Sigmoid colon (tissue), 7 donors: ENCODE results near the gene AHNAK2. TPM values are rescaled to one million over a fixed set of nuclear protein-coding genes. Genes with fewer than 3 reads are reported as not detected.
A peak's percentile ranks its signal among the peaks of the same experiment; 100 is the strongest.

Source experiments
- DNase-seq: peaks from one replicate; pipeline ENCODE4 v3.0.0-alpha.2; 2019
- H3K27ac ChIP-seq, 4 donors: fragments of 200-600 bp; sonication (generic); one replicate each; pipeline ENCODE4 v1.5.1; 2016 to 2019; ENCODE audit warnings: mild to moderate bottlenecking in 1 of 4
- H3K27me3 ChIP-seq, 3 donors: fragments of 200-600 bp; sonication (generic); one replicate each; pipeline ENCODE4 v1.5.1; 2019; ENCODE audit warnings: mild to moderate bottlenecking in 1 of 3
- H3K36me3 ChIP-seq, 4 donors: fragments of 200-600 bp; sonication (generic); one replicate each; pipeline ENCODE4 v1.5.1; 2016 to 2019
- H3K4me1 ChIP-seq, 4 donors: fragments of 200-600 bp; sonication (generic); one replicate each; pipeline ENCODE4 v1.5.1; 2017 to 2019
- H3K4me3 ChIP-seq, 4 donors: fragments of 200-600 bp; sonication (generic); one replicate each; pipeline ENCODE4 v1.5.1; 2017 to 2019; ENCODE audit warnings: mild to moderate bottlenecking in 2 of 4, moderate library complexity in 1 of 4
- H3K9me3 ChIP-seq, 4 donors: fragments of 200-600 bp in 3 of 4; sonication (generic) in 3 of 4; one replicate each; pipeline versions ENCODE4 v1.5.1 to v1.6.1; 2013 to 2019
- EP300 ChIP-seq, 4 donors: sonication (generic); formaldehyde crosslinking; IDR thresholded peaks; one replicate each; pipeline ENCODE4 v1.6.1; 2017; ENCODE audit warnings: antibody characterized with exemption in 4 of 4
- POLR2A ChIP-seq, 2 donors: fragments of 450-650 bp; IDR thresholded peaks; one replicate each; pipeline ENCODE4 v1.6.1; 2016; ENCODE audit warnings: antibody characterized with exemption in 2 of 2, mild to moderate bottlenecking in 2 of 2, moderate library complexity in 2 of 2
- POLR2AphosphoS5 ChIP-seq, 4 donors: sonication (generic); formaldehyde crosslinking; IDR thresholded peaks; one replicate each; pipeline ENCODE4 v1.6.1; 2017; ENCODE audit warnings: antibody characterized with exemption in 4 of 4
- WGBS, 2 donors: extraction: QIAGEN DNeasy Blood & Tissue Kit; methylation state at CpG; one replicate each; pipeline ENCODE4 v1.1.7; 2013; 5-methylcytosine and 5-hydroxymethylcytosine counted together
- intact Hi-C: fragments of 100-400 bp; cut with DNase I; formaldehyde crosslinking; loops from one replicate; pipeline ENCODE4 v1.15.1; 2023
- polyA plus RNA-seq, 3 donors: library from polyadenylated mRNA; stranded (reverse); fragments of 200-250 nt; gene quantifications; one replicate each; pipeline ENCODE4 v1.2.3, GENCODE V29; 2013
- total RNA-seq, 4 donors: library from RNA; depleted of rRNA; stranded (reverse); fragments of >200 nt; gene quantifications; one replicate each; pipeline ENCODE4 v1.1.0, GENCODE V29; 2016
- TF ChIP-seq, protein P1 (sequence below), 4 experiments: fragments of 450-650 bp in 3 of 4; fragments of 200-600 bp in 1 of 4; IDR thresholded peaks; one replicate each; pipeline ENCODE4 v1.5.1; 2016 to 2019; ENCODE audit warnings: antibody characterized with exemption in 4 of 4, mild to moderate bottlenecking in 3 of 4, moderate library complexity in 2 of 4
- donor health status: healthy with polysubstance abuse.
- donor health status: Bipolar disorder and iron deficiency.
- donor health status: healthy.

Gene AHNAK2
- total and polyA plus RNA-seq, 7 donors, result 0.23 to 218 (median 81.9) TPM

DNA sequence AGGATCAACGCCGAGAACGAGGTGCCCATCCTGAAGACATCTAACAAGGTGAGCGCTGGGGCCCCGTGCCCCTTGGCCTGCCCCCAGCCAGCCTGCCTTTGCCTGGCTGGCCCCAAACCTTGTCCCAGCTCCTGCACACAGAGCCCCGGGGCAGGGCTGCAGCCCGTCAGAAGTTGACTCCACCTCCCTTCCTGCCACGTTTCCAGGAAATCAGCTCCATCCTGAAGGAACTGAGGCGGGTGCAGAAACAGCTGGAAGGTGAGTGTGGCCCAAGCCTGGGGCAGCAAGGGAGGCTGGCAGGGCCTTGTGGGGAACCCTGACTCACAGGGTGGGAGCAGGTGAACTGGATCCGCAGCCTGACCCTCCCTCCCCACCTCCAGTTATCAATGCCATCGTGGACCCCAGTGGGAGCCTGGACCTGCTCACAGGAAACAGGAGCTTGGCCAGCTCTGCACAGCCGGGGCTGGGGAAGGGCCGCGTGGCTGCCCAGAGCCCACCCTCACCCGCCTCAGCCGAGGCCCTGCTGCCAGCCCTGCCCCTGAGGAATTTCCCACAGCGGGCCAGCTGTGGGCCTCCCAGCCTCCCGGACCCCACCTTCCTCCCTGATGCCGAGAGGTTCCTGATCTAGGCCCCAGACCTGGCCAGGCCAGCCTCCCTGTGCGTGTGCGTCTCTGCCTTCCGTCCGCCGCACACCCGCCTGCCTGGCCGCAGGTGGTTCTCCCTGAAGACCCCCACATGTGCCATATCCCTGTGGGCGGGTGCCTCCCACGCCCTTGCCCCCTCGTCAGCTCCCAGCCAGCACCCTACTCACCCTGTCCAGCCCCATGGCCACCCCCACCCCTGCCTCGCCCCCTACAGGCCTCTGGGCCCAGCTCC lies 83.6 kb downstream of the AHNAK2 start:
- Histone ChIP-seq H3K4me1 (peaks cover 0 to 20% (median 18%) of the 10 kb centered on the region in 4 donors), H3K4me3 (no peak overlapping the region), H3K9me3 (no peaks in the 10 kb centered on the region), H3K36me3 (peaks cover 0 to 4% (median 0%) of the 10 kb centered on the region in 4 donors), H3K27ac (no peak overlapping the region), H3K27me3 (no peaks in the 10 kb centered on the region)
- 85 to 87% methylated on average over 30 of the region's 30 CpGs for WGBS, 2 donors
- peak; percentile 59 for DNase-seq
- TF ChIP-seq POLR2AphosphoS5 (IDR thresholded peaks at IDR 0.05), result no peak
- TF ChIP-seq EP300 (IDR thresholded peaks at IDR 0.05), result no peak
- TF ChIP-seq, protein P1, sequence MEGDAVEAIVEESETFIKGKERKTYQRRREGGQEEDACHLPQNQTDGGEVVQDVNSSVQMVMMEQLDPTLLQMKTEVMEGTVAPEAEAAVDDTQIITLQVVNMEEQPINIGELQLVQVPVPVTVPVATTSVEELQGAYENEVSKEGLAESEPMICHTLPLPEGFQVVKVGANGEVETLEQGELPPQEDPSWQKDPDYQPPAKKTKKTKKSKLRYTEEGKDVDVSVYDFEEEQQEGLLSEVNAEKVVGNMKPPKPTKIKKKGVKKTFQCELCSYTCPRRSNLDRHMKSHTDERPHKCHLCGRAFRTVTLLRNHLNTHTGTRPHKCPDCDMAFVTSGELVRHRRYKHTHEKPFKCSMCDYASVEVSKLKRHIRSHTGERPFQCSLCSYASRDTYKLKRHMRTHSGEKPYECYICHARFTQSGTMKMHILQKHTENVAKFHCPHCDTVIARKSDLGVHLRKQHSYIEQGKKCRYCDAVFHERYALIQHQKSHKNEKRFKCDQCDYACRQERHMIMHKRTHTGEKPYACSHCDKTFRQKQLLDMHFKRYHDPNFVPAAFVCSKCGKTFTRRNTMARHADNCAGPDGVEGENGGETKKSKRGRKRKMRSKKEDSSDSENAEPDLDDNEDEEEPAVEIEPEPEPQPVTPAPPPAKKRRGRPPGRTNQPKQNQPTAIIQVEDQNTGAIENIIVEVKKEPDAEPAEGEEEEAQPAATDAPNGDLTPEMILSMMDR (IDR thresholded peaks at IDR 0.05), result no peak
- no peak for TF ChIP-seq POLR2A (IDR thresholded peaks at IDR 0.05)
- intact Hi-C loops, result loop anchor here (5.0 kb wide), 1 partner anchor 38 kb away; no protein-coding TSS in a partner anchor

DNA sequence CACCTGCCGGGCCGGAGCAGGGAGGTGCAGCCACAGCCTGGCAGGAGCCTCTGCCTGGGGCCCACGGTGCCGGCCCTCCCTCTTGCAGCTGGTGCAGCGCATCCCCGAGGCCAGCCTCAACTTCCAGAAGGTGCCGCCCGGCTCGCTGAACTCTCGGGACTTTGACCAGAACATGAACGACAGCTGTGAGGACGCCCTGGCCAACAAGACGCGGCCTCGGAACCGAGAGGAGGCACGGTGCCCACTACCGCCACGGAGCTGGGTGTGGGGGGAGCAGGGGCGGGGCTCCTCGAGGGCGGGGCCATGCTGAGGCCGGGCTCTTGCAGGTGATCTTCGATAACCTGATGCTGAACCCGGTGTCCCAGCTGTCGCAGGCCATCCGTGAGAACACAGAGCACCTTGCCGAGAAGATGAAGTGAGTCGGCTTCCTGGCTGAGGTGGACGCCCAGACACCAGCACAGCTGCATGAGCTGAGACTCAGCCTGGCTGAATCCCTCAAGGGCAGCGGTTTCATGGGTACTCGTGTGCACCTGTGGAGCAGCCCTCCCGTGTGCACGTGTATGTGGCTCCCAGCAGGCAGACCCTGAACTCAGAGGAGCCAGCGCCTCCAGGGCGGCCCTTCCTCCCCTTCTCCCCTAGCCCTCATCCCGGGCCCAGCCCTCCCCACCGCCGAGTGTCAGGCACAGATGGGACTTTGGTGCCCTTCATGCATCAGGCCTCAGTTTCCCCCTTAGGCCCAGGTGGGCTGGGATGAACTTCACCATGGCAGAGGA lies 84.6 kb downstream of the AHNAK2 start:
- Histone ChIP-seq H3K27ac (no peak overlapping the region), H3K27me3 (no peaks in the 10 kb centered on the region), H3K4me3 (no peak overlapping the region), H3K9me3 (no peaks in the 10 kb centered on the region), H3K36me3 (peaks cover 0 to 8% (median 0%) of the 10 kb centered on the region in 4 donors), H3K4me1 (peaks cover 0 to 20% (median 18%) of the 10 kb centered on the region in 4 donors)
- TF ChIP-seq, protein P1 (IDR thresholded peaks at IDR 0.05), result no peak
- TF ChIP-seq POLR2AphosphoS5 (IDR thresholded peaks at IDR 0.05), result no peak
- TF ChIP-seq POLR2A (IDR thresholded peaks at IDR 0.05), result no peak
- TF ChIP-seq EP300 (IDR thresholded peaks at IDR 0.05), result no peak
- 53 to 81% methylated on average over 39 of the region's 39 CpGs for WGBS, 2 donors
- intact Hi-C loops, result no loop called here
- peak; percentile 59 for DNase-seq

DNA sequence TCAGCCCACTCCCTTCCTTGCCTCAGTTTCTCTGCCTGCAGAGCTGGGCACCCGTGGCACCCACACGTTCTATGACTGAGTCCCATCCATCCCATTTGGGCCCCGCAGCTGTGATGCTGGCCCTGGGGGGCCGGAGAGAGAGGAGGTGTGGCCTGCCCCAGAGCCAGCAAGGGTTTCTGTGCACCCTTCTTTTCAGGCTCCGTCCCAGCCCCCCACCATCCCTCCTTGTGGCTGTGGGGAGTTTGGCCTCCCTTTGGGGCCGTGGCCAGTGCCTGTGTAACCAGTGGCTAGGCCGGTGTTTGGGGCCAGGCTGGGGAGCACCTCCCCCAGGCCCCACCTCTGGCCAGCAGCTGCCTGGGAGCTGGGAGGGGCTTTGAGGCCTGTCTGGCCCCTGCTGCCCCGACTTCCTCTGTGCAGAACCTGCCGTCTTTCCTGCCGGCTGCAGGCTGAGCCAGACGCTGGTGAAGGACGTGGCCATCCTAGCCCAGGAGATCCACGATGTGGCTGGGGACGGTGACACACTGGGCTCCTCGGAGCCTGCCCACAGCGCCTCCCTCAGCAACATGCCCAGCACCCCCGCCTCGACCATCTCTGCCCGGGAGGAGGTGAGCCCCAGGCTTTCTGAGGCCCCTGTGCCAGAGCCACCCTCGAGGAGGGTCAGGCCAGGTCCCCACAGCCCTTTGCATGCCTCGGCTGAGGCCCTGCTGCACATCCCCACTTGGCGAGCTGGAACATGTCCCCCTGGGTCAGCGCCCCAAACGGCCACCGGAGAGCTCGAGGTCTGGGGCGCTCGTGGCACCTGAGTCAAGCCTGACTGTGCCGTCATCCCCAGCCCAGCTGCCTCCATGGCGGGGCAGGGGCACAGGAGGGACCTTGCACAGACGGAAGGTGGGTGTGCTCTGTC lies 85.4 kb downstream of the AHNAK2 start:
- no peaks in the 10 kb centered on the region for H3K9me3 ChIP-seq
- H3K27me3 ChIP-seq, result no peaks in the 10 kb centered on the region
- no peak overlapping the region for H3K4me3 ChIP-seq
- intact Hi-C loops, result no loop called here
- peaks cover 0 to 20% (median 18%) of the 10 kb centered on the region in 4 donors for H3K4me1 ChIP-seq
- H3K27ac ChIP-seq, result no peak overlapping the region
- DNase-seq, result peak; percentile 59
- TF ChIP-seq POLR2AphosphoS5 (IDR thresholded peaks at IDR 0.05), result no peak
- TF ChIP-seq EP300 (IDR thresholded peaks at IDR 0.05), result no peak
- TF ChIP-seq, protein P1 (IDR thresholded peaks at IDR 0.05), result no peak
- TF ChIP-seq POLR2A (IDR thresholded peaks at IDR 0.05), result no peak
- H3K36me3 ChIP-seq, result peaks cover 0 to 16% (median 1%) of the 10 kb centered on the region in 4 donors
- WGBS, 2 donors, result 75 to 77% methylated on average over 31 of the region's 31 CpGs
